GM23338 (cell line): ENCODE measurements around the gene DPYD.

Source experiments
- CREB1 ChIP-seq: fragments of 250-450 bp; sonication (Bioruptor Pico); IDR thresholded peaks from 2 replicates; pipeline ENCODE4 v1.5.0; 2020; ENCODE audit warnings: low read depth, mild to moderate bottlenecking, moderate library complexity
- CTCF ChIP-seq, 2 experiments: fragments of 200-600 bp in 1 of 2; sonication (generic) in 1 of 2; conservative IDR thresholded peaks; 2 replicates each; pipeline versions ENCODE4 v1.5.1 to v1.6.1; 2016 to 2017; ENCODE audit warnings: antibody characterized with exemption in 2 of 2, low read depth in 2 of 2, mild to moderate bottlenecking in 2 of 2, moderate library complexity in 1 of 2
- EZH2 ChIP-seq: fragments of 200-600 bp; sonication (generic); IDR thresholded peaks from one replicate; pipeline ENCODE4 v1.8.0; 2017; ENCODE audit warnings: antibody characterized with exemption, mild to moderate bottlenecking, low read depth; ENCODE audit not compliant: unreplicated experiment
- EZH2phosphoT487 ChIP-seq: fragments of 200-600 bp; sonication (generic); IDR thresholded peaks from one replicate; pipeline ENCODE4 v1.8.1; 2018; ENCODE audit warnings: antibody characterized with exemption; ENCODE audit not compliant: unreplicated experiment
- JUNB ChIP-seq: IDR thresholded peaks from one replicate; pipeline ENCODE4 v1.6.1; 2016; ENCODE audit warnings: antibody characterized with exemption; ENCODE audit not compliant: unreplicated experiment
- NANOG ChIP-seq: IDR thresholded peaks from 2 replicates; pipeline ENCODE4 v1.6.1; 2016; ENCODE audit warnings: antibody characterized with exemption, borderline replicate concordance
- POLR2AphosphoS5 ChIP-seq: IDR thresholded peaks from 2 replicates; pipeline ENCODE4 v1.6.1; 2016; ENCODE audit warnings: antibody characterized with exemption, low read depth
- REST ChIP-seq: IDR thresholded peaks from one replicate; pipeline ENCODE4 v1.6.1; 2018; ENCODE audit warnings: antibody characterized with exemption; ENCODE audit not compliant: unreplicated experiment
- ZNF114 ChIP-seq: fragments of 250-450 bp; sonication (Bioruptor Pico); IDR thresholded peaks from 2 replicates; pipeline ENCODE4 v1.5.0; 2020; ENCODE audit warnings: mild to moderate bottlenecking, moderate library complexity
- ZNF331 ChIP-seq: fragments of 250-450 bp; sonication (Bioruptor Pico); IDR thresholded peaks from 2 replicates; pipeline ENCODE4 v1.5.0; 2020; ENCODE audit warnings: low read depth, mild to moderate bottlenecking, moderate library complexity
- ZNF462 ChIP-seq: fragments of 250-450 bp; sonication (Bioruptor Pico); IDR thresholded peaks from 2 replicates; pipeline ENCODE4 v1.5.0; 2020; ENCODE audit warnings: mild to moderate bottlenecking, moderate library complexity

GRCh38 chr1:97433094-97433823, 487.6 kb downstream of the DPYD start:
- TF ChIP-seq CTCF (conservative IDR thresholded peaks at IDR 0.05; ENCODE audit: low read depth in 2 of 2) = no peak
- TF ChIP-seq ZNF331 (CRISPR knock-in tag) = no peak
- TF ChIP-seq NANOG = no peak
- no peak for TF ChIP-seq POLR2AphosphoS5
- no peak for TF ChIP-seq EZH2
- no peak for TF ChIP-seq JUNB
- TF ChIP-seq ZNF462 = no peak
- no peak for TF ChIP-seq REST
- TF ChIP-seq EZH2phosphoT487 = no peak
- TF ChIP-seq CREB1 = no peak
- TF ChIP-seq ZNF114 (CRISPR knock-in tag) = no peak
